Pancreas (tissue), 10 donors: Measurements from ENCODE around the gene TPST1. TPM values are rescaled to one million over a fixed set of nuclear protein-coding genes. Genes with fewer than 3 reads are reported as not detected.

ENCODE experiments used
- ATAC-seq, 4 donors: fragments of 200-7000 bp; cut with Tn5 transposase; one replicate each; pipeline versions ENCODE4 v1.8.0 to v1.9.1; 2020; ENCODE audit warnings: mild to moderate bottlenecking in 4 of 4, moderate library complexity in 4 of 4
- DNase-seq, 6 donors: peaks; one replicate each; pipeline ENCODE4 v3.0.0-alpha.2; 2020
- FAIRE-seq: peaks from 2 replicates; lab custom pipeline; 2012; peaks lifted over from hg19 to GRCh38; lab: Jason Lieb, UNC
- H3K27ac ChIP-seq, 4 donors: fragments of 200-600 bp; sonication (generic); 1 replicate in 3 of 4; 2 replicates in 1 of 4; pipeline versions ENCODE4 v1.5.0 to v1.8.0; 2020
- H3K27me3 ChIP-seq, 4 donors: fragments of 200-600 bp; one replicate each; pipeline ENCODE4 v1.8.0; 2021
- H3K36me3 ChIP-seq, 3 donors: fragments of 200-600 bp; sonication (generic) in 1 of 3; one replicate each; pipeline versions ENCODE4 v1.5.0 to v1.8.0; 2020 to 2021
- H3K4me1 ChIP-seq, 3 donors: fragments of 200-600 bp; one replicate each; pipeline ENCODE4 v1.8.0; 2021
- H3K4me3 ChIP-seq, 4 donors: fragments of 200-600 bp; sonication (generic) in 2 of 4; one replicate each; pipeline versions ENCODE4 v1.5.0 to v1.8.0; 2020 to 2021
- H3K9me3 ChIP-seq, 4 donors: fragments of 200-600 bp; one replicate each; pipeline ENCODE4 v1.8.0; 2021
- CTCF ChIP-seq, 4 donors: fragments of 200-600 bp; sonication (generic) in 3 of 4; IDR thresholded peaks; one replicate each; pipeline versions ENCODE4 v1.5.0 to v1.8.0; 2021; ENCODE audit warnings: antibody characterized with exemption in 4 of 4
- whole genome bisulfite sequencing, 2 donors: extraction: QIAGEN DNeasy Blood & Tissue Kit; methylation state at CpG; one replicate each; pipeline ENCODE4 v1.1.7; 2013; 5-methylcytosine and 5-hydroxymethylcytosine counted together
- intact Hi-C, 3 donors: fragments of 100-400 bp; cut with DNase I; formaldehyde crosslinking; loops; one replicate each; pipeline versions ENCODE4 v1.11.1 to v1.14.2; 2022
- polyA plus RNA-seq, 2 donors: library from polyadenylated mRNA; stranded (reverse); fragments of 200-250 nt; gene quantifications; one replicate each; pipeline ENCODE4 v1.2.3, GENCODE V29; 2013
- total RNA-seq, 6 donors: library from RNA; stranded (reverse); fragmentation: NEBNext Ultra II Directional in 4 of 6; extraction: Animal tissue kit (Norgen Biotek cat#: 25700) in 4 of 6; gene quantifications; one replicate each; pipeline versions ENCODE4 v1.2.1 to v1.2.4, GENCODE V29; 2021 to 2023
- donor health status: healthy with polysubstance abuse.
- donor health status: DM: no; HTN: no; CAD: no; lungs with moderate emphysema.
- donor health status: DM: no; HTN: no; CAD: no.
- donor health status: control.
- donor health status: control.
- donor health status: Bipolar disorder and iron deficiency.
- donor health status: DM: yes; HTN: yes; CAD: no.
- donor health status: DM: no; HTN: no; CAD: no.
- donor health status: DM: no; HTN: no; CAD: no.
- donor health status: DM: yes; HTN: yes; CAD: no.

TPST1 gene
- total and polyA plus RNA-seq, 8 donors, result 3.3 to 18.5 (median 6.3) TPM

GRCh38 chr7:66376264-66376945, 171.3 kb downstream of the TPST1 start:
- H3K9me3 ChIP-seq, result no peaks in the 10 kb centered on the region
- no peaks in the 10 kb centered on the region for H3K27me3 ChIP-seq
- TF ChIP-seq CTCF (IDR thresholded peaks at IDR 0.05), result no peak
- intact Hi-C loops, result no loop called here
- DNase-seq (peak in 1 of 6 donors; percentile 62), FAIRE-seq (no peak), ATAC-seq (no peak)
- H3K36me3 ChIP-seq, result peaks cover 0 to 9% (median 0%) of the 10 kb centered on the region in 3 donors
- no peak overlapping the region for H3K4me3 ChIP-seq
- H3K27ac ChIP-seq, result no peak overlapping the region
- no peaks in the 10 kb centered on the region for H3K4me1 ChIP-seq
- WGBS, 2 donors, result 96% methylated on average over 45 of the region's 45 CpGs

GRCh38 chr7:66377045-66377444, 171.9 kb downstream of the TPST1 start:
- DNase-seq (peak in 1 of 6 donors; percentile 43), FAIRE-seq (no peak), ATAC-seq (no peak)
- intact Hi-C loops, result no loop called here
- Histone ChIP-seq H3K36me3 (peaks cover 0 to 9% (median 0%) of the 10 kb centered on the region in 3 donors), H3K27ac (no peak overlapping the region), H3K4me3 (no peak overlapping the region), H3K27me3 (no peaks in the 10 kb centered on the region), H3K9me3 (no peaks in the 10 kb centered on the region), H3K4me1 (no peaks in the 10 kb centered on the region)
- no peak for TF ChIP-seq CTCF (IDR thresholded peaks at IDR 0.05)
- 96 to 99% methylated on average over 30 to 32 of the region's 32 CpGs for WGBS, 2 donors

- Histone ChIP-seq H3K27me3 (no peaks in the 10 kb centered on the region), H3K27ac (no peak overlapping the region), H3K4me3 (no peak overlapping the region), H3K9me3 (no peaks in the 10 kb centered on the region), H3K36me3 (peaks cover 0 to 9% (median 0%) of the 10 kb centered on the region in 3 donors), H3K4me1 (no peaks in the 10 kb centered on the region)
- intact Hi-C loops, result no loop called here
- ATAC-seq (no peak), FAIRE-seq (no peak), DNase-seq (peak in 1 of 6 donors; percentile 53)
- WGBS, 2 donors, result 93 to 94% methylated on average over 11 of the region's 11 CpGs
- no peak for TF ChIP-seq CTCF (IDR thresholded peaks at IDR 0.05)
Measured at GRCh38 chr7:66377714-66378113, 172.6 kb downstream of the TPST1 start.

GRCh38 chr7:66379542-66380160, 174.5 kb downstream of the TPST1 start:
- Histone ChIP-seq H3K27ac (no peak overlapping the region), H3K9me3 (no peaks in the 10 kb centered on the region), H3K36me3 (peaks cover 0 to 9% (median 0%) of the 10 kb centered on the region in 3 donors), H3K4me3 (no peak overlapping the region), H3K4me1 (no peaks in the 10 kb centered on the region), H3K27me3 (no peaks in the 10 kb centered on the region)
- DNase-seq, result no peak
- intact Hi-C loops, result no loop called here
- ATAC-seq, result no peak
- 94 to 98% methylated on average over 6 of the region's 6 CpGs for WGBS, 2 donors
- TF ChIP-seq CTCF (IDR thresholded peaks at IDR 0.05), result no peak
- no peak for FAIRE-seq
